Retina (tissue), 1 donor: ENCODE results near the gene ATF3.

Experiments used
- DNase-seq: peaks from one replicate; pipeline ENCODE4 v3.0.0-alpha.2; 2016

Gene ATF3, protein sequence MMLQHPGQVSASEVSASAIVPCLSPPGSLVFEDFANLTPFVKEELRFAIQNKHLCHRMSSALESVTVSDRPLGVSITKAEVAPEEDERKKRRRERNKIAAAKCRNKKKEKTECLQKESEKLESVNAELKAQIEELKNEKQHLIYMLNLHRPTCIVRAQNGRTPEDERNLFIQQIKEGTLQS

GRCh38 chr1:212608392-212608958 is at the start of gene ATF3:
ATF3 (plus strand) TSS chr1:212608761; CDS start chr1:212615022, 6,261 bp downstream.
- DNase-seq, result peak; percentile 92

DNA sequence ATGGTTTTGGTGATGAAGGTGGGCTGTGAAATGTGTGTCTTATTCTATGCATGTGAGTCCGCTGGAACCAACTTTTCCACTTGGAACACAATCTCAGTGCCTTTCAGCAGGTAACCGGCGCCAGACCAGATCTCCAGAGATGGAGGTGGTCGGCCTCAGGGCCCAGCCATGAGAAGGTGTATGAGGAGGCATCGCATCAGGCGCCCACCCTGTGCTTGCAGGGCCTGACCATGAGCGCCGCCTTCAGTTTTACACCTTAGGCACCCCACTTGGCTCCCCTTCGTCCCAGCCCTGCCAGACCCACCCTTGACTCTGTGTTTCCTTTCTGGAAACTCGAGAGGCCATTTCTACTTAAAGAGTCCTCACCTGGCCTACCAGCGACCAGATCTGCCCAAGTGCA is 48.6 kb upstream of the ATF3 start:
- no peak for DNase-seq

GRCh38 chr1:212560933-212561460 is 47.6 kb upstream of the ATF3 start:
- no peak for DNase-seq

DNA sequence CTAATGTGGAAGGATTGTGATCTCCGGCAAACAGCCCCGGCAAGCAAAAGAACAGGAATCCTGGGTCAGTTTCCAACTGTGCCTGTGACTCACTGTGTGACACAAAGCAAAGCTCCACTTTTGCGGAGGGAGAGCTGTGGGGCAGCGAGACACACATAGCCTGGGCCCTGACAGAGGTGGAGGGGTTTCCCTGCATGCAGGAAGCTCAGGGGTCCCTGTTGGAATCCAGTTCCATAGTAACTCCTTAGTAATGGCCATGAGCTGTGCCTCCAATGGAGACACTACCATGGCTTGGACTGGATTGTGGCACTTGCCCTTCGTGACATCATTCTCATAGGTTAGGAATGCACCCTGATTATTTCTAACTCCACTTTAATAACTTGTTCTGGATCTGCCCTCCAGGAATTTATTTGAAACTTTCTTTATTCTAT is 47.0 kb upstream of the ATF3 start:
- no peak for DNase-seq

GRCh38 chr1:212562771-212563170 is 45.8 kb upstream of the ATF3 start:
- no peak for DNase-seq

- no peak for DNase-seq
Observed at GRCh38 chr1:212565079-212565478, 43.5 kb upstream of the ATF3 start.

DNA sequence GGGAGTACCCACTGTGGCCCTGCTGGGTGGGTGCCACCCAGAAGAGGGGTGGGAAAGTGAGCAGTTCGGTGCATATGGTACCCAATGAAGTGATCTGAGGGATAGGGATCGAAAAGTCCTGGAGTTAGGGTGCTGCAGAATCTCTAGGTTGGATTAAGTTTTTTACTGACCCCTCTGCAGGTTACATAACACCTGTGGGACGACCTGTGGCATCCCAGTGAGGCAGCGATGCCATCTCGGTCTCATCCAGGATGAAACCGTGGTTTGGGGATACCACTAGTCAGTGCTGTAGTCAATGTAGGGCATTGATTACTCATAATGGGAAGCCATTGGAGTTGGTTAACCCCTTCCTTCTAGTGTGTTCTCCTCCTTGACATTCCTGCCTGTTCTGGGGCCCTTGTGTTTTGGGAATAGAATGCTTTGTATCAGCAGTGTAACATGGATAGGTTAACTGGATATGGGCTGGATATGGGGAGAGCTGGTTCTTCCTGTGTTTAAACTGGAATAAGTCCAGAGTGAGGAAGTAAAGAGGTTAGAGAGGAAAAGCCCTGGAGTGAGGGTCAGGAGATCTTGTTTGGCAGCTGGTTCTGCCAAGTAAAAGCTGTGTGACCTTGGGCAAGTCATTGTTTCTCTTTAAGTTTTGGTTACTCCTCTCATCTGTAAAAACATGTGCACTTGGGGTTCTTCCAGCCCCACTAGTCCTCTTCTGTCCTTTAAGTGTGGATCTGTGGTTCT is 42.8 kb upstream of the ATF3 start:
- no peak for DNase-seq

GRCh38 chr1:212566522-212567479 is 41.8 kb upstream of the ATF3 start:
- peak; percentile 43 for DNase-seq

- DNase-seq, result no peak
Observed at GRCh38 chr1:212567638-212568037, 40.9 kb upstream of the ATF3 start.

DNA sequence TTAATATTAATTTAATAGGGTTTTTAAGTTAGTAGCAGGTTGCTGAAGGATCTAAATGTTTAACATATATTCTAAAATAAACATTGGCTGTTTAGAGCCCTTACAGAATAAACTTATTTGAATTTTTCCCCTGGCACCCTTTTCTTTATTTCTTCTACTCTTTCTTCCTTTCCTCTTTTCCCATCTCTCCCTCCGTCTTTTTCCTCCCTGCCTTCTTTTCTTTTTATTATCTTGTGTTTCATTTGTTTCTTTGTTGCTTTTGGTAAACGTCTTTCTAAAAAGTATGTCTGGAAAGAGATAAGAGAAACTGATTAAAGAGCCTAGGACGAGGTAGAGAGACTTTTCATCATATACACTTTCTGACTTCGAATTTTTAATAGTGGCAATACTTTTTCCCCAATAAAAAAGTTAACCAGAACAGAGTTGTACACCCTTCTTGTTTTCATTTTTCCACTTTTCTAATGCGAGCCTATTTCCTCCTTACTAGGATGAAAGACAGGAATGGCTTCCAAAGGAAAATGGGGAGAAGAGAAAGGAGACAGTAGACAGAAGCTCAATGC is 39.5 kb upstream of the ATF3 start:
- no peak for DNase-seq

GRCh38 chr1:212574732-212575131 is 33.8 kb upstream of the ATF3 start:
- no peak for DNase-seq

DNA sequence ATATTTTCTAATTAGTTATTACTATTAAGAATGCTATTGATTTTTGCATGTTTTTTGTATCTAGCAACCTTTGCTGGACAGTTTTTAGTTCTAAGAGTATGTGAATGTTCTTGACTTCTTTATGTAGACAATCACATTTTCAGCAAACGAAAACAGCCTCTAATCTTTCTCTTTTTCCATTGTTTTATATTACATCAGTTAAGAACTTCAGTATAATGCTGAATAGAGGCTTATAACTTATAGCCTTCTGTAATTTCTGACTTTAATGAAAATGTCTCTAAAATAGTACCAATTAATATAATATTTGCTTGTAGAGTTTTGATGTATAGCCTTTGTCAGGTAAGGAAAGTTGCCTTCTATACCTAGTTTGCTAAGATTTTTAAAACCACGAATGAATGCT is 33.2 kb upstream of the ATF3 start:
- DNase-seq, result no peak

- no peak for DNase-seq
Observed at GRCh38 chr1:212578041-212578440, 30.5 kb upstream of the ATF3 start.

GRCh38 chr1:212581034-212581433 is 27.5 kb upstream of the ATF3 start:
- DNase-seq, result no peak

DNA sequence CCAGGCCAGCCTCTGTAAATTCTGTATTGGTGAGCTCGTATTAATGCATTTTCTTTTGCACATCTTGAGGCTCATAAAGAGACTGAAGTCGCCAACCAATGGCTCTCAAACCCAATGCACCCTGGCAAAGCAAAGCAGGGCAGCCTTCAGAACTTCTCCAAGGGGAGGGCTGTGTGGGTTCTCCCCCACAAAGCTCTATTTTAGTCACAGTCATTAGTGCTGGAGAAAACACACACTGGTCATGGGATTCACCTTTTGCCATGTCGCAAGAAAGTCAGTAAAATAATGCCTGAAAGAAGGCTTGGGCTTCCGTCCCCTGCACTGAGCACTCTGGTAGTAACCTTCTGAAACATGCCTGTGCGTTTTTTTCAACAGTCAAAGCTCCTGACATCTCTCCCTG is 26.3 kb upstream of the ATF3 start:
- DNase-seq, result no peak

- no peak for DNase-seq
Observed at GRCh38 chr1:212582808-212583615, 25.5 kb upstream of the ATF3 start.

DNA sequence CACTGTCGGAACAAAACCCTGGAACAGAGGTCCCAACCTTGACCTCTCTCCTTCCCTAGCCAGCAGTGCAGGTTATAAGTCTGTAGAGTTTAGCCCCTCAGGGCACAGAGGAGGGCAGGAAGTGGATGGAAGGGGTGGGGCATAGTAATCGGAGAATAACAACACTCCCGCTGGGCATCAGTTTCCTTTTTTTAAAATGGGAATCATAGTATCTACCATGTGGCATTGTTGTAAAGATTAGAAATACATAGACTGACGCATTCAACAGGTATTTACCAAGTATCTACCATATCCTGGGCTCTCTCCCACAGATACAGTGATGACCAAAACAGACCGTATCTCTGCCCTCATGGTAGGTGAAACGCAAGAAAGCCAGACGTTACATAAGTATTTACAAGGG is 24.9 kb upstream of the ATF3 start:
- no peak for DNase-seq

DNA sequence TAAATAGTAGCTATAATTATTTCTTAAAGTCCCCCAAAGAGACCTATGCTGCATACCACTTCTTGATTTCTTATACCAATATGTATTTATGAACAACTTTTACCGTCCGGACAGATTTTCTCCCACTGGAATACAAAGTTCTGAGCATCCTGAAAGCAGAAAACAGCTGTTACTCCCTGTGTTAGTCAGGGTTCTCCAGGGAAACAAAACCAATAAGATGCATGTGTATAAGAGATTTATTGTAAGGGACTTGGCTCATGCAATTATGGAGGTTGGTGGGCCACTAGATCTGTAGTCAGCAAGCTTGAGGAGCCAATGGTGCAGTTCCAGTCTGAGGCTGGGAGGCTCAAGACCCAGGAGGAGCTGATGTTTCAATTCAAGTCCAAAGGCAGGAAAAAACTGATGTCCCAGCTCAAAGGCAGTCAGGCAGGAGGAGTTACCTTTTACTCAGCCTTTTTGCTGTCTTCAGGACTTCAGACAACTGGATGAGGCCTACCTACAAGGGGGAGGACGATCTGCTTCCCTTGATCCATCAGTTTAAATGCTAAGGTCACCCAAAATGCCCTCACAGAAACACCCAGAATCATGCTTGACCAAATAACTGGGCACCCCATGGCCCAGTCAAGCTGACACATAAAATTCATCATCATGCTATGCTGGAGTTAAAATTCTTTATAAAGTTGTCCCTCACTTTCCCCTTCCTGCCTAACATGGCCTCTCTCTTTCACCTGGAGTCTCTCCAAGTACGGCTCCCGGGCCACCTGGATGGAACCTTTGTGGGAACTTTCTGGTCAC is 24.3 kb upstream of the ATF3 start:
- no peak for DNase-seq

GRCh38 chr1:212585210-212585609 is 23.4 kb upstream of the ATF3 start:
- no peak for DNase-seq

- no peak for DNase-seq
Observed at GRCh38 chr1:212586206-212587015, 22.1 kb upstream of the ATF3 start.
